ENCODE measurements around the gene DOCK1. TPM values are rescaled to one million over a fixed set of nuclear protein-coding genes. Genes with fewer than 3 reads are reported as not detected.

DOCK1 gene
- total and polyA plus RNA-seq, 2 experiments from 2014 or later = 22.8 to 45.6 TPM

- WGBS, 2 experiments (ENCODE audit: low coverage in 1 of 2, low lambda C conversion rate in 2 of 2, missing lambda C conversion rate in 2 of 2) = 83 to 86% methylated on average over 16 of the region's 16 CpGs
These were observed 271.4 kb downstream of the DOCK1 start for GRCh38 chr10:127176649-127177048.

GRCh38 chr10:127179612-127180250 is 274.5 kb downstream of the DOCK1 start:
- Histone ChIP-seq H3K4me2 (ENCODE audit: unreplicated experiment) (no peak overlapping the region), H3K9ac (no peak overlapping the region), H3K79me2 (ENCODE audit: insufficient read depth) (no peaks in the 10 kb centered on the region), H3K9me2 (ENCODE audit: insufficient read depth) (no peaks in the 10 kb centered on the region), H3K27ac (no peak overlapping the region), H3K36me3 (ENCODE audit: low read depth) (no peaks in the 10 kb centered on the region; the same call in 1 of the 2 replicates), H3K4me3 (no peak overlapping the region), H2AFZ (no peak overlapping the region), H3K4me1 (ENCODE audit: insufficient read depth) (no peaks in the 10 kb centered on the region), H4K20me1 (ENCODE audit: insufficient read depth) (no peaks in the 10 kb centered on the region), H3K27me3 (replicated peaks; ENCODE audit: insufficient read depth) (no peaks in the 10 kb centered on the region), H3F3A (ENCODE audit: insufficient read depth) (no peaks in the 10 kb centered on the region), H3K9me3 (ENCODE audit: low read depth) (no peaks in the 10 kb centered on the region)
- in situ Hi-C loops (cut with MboI) = no loop called here
- TF ChIP-seq EZH2 (IDR thresholded peaks at IDR 0.05; ENCODE audit: insufficient read depth, poor library complexity, severe bottlenecking) = no peak
- no peak for TF ChIP-seq EZH2phosphoT487 (IDR thresholded peaks at IDR 0.05; ENCODE audit: insufficient read depth, low read depth)
- WGBS, 2 experiments (ENCODE audit: low coverage in 1 of 2, low lambda C conversion rate in 2 of 2, missing lambda C conversion rate in 2 of 2) = 87 to 92% methylated on average over 6 of the region's 6 CpGs
- DNase-seq = no peak

More at GRCh38 chr10:127176649-127177048, 271.4 kb downstream of the DOCK1 start:
- Histone ChIP-seq H3K4me3 (no peak overlapping the region), H3K79me2 (ENCODE audit: insufficient read depth) (no peaks in the 10 kb centered on the region), H3K36me3 (ENCODE audit: low read depth) (no peaks in the 10 kb centered on the region; the same call in 1 of the 2 replicates), H2AFZ (no peak overlapping the region), H4K20me1 (ENCODE audit: insufficient read depth) (no peaks in the 10 kb centered on the region), H3K4me2 (ENCODE audit: unreplicated experiment) (no peak overlapping the region), H3K9me2 (ENCODE audit: insufficient read depth) (no peaks in the 10 kb centered on the region), H3K9me3 (ENCODE audit: low read depth) (no peaks in the 10 kb centered on the region), H3K27me3 (replicated peaks; ENCODE audit: insufficient read depth) (no peaks in the 10 kb centered on the region), H3K4me1 (ENCODE audit: insufficient read depth) (no peaks in the 10 kb centered on the region), H3K9ac (no peak overlapping the region), H3K27ac (no peak overlapping the region), H3F3A (ENCODE audit: insufficient read depth) (no peaks in the 10 kb centered on the region)
- DNase-seq = no peak
- in situ Hi-C loops (cut with MboI) = no loop called here
- TF ChIP-seq EZH2phosphoT487 (IDR thresholded peaks at IDR 0.05; ENCODE audit: insufficient read depth, low read depth) (no peak), EZH2 (IDR thresholded peaks at IDR 0.05; ENCODE audit: insufficient read depth, poor library complexity, severe bottlenecking) (no peak)

DNA sequence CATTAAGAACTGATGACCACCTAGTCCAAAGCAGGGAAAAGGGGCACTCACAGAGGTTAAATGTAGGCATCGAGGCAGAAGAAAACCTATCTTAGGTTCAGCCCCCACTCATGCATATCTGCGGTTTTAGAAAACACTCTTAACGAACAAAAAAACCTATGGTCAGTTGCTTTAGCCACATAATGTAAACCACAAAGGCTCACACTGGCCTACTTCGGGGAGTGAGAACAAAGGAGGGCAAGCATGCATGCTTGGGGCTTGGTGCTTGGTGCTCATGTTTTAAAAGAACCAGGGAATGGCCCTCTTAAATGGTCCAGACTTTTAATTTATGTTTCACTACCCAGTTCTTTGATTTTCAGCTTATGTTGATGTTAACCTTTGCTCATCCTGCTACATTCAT is 276.9 kb downstream of the DOCK1 start:
- H3K4me3 ChIP-seq = no peak overlapping the region
- no peaks in the 10 kb centered on the region for H3K9me3 ChIP-seq (ENCODE audit: low read depth)
- no peaks in the 10 kb centered on the region for H3K9me2 ChIP-seq (ENCODE audit: insufficient read depth)
- no peaks in the 10 kb centered on the region; the same call in 1 of the 2 replicates for H4K20me1 ChIP-seq (ENCODE audit: insufficient read depth)
- H3K36me3 ChIP-seq (ENCODE audit: low read depth) = no peaks in the 10 kb centered on the region; the same call in 1 of the 2 replicates
- no peaks in the 10 kb centered on the region for H3F3A ChIP-seq (ENCODE audit: insufficient read depth)
- H3K4me2 ChIP-seq (ENCODE audit: unreplicated experiment) = no peak overlapping the region
- no peaks in the 10 kb centered on the region for H3K79me2 ChIP-seq (ENCODE audit: insufficient read depth)
- TF ChIP-seq EZH2 (IDR thresholded peaks at IDR 0.05; ENCODE audit: insufficient read depth, poor library complexity, severe bottlenecking) (no peak), EZH2phosphoT487 (IDR thresholded peaks at IDR 0.05; ENCODE audit: insufficient read depth, low read depth) (no peak)
- in situ Hi-C loops (cut with MboI) = no loop called here
- H3K9ac ChIP-seq = no peak overlapping the region
- 95 to 96% methylated on average over 4 of the region's 4 CpGs for WGBS, 2 experiments (ENCODE audit: low coverage in 1 of 2, low lambda C conversion rate in 2 of 2, missing lambda C conversion rate in 2 of 2)
- H3K4me1 ChIP-seq (ENCODE audit: insufficient read depth) = no peaks in the 10 kb centered on the region
- no peak overlapping the region for H3K27ac ChIP-seq
- H2AFZ ChIP-seq = no peak overlapping the region
- H3K27me3 ChIP-seq (replicated peaks; ENCODE audit: insufficient read depth) = no peaks in the 10 kb centered on the region
- DNase-seq = no peak

- DNase-seq = no peak
These were observed 279.4 kb downstream of the DOCK1 start for GRCh38 chr10:127184582-127184981.

More at GRCh38 chr10:127184582-127184981, 279.4 kb downstream of the DOCK1 start:
- Histone ChIP-seq H3K4me1 (ENCODE audit: insufficient read depth) (no peaks in the 10 kb centered on the region), H2AFZ (no peak overlapping the region), H3K9me3 (ENCODE audit: low read depth) (no peaks in the 10 kb centered on the region), H3K36me3 (ENCODE audit: low read depth) (no peaks in the 10 kb centered on the region), H3K79me2 (ENCODE audit: insufficient read depth) (no peaks in the 10 kb centered on the region), H3F3A (ENCODE audit: insufficient read depth) (no peaks in the 10 kb centered on the region), H3K27me3 (replicated peaks; ENCODE audit: insufficient read depth) (no peaks in the 10 kb centered on the region), H3K9ac (no peak overlapping the region), H3K9me2 (ENCODE audit: insufficient read depth) (no peaks in the 10 kb centered on the region), H4K20me1 (ENCODE audit: insufficient read depth) (no peaks in the 10 kb centered on the region; the same call in 1 of the 2 replicates), H3K27ac (no peak overlapping the region), H3K4me2 (ENCODE audit: unreplicated experiment) (no peak overlapping the region), H3K4me3 (no peak overlapping the region)
- in situ Hi-C loops (cut with MboI) = no loop called here
- TF ChIP-seq EZH2phosphoT487 (IDR thresholded peaks at IDR 0.05; ENCODE audit: insufficient read depth, low read depth) (no peak), EZH2 (IDR thresholded peaks at IDR 0.05; ENCODE audit: insufficient read depth, poor library complexity, severe bottlenecking) (no peak)
- WGBS, 2 experiments (ENCODE audit: low coverage in 1 of 2, low lambda C conversion rate in 2 of 2, missing lambda C conversion rate in 2 of 2) = 95 to 100% methylated on average over 2 of the region's 2 CpGs
